ENCODE results near the gene B3GNT8. TPM values are rescaled to one million over a fixed set of nuclear protein-coding genes. Genes with fewer than 3 reads are reported as not detected.
"Not testable (repeated sequence)": the region's sequence is repeated elsewhere in the genome, so short reads cannot be mapped to it uniquely, and the experiment has no call there.

The B3GNT8 gene
- total RNA-seq, 1 experiment from 2014 or later, result 2.6 TPM

DNA sequence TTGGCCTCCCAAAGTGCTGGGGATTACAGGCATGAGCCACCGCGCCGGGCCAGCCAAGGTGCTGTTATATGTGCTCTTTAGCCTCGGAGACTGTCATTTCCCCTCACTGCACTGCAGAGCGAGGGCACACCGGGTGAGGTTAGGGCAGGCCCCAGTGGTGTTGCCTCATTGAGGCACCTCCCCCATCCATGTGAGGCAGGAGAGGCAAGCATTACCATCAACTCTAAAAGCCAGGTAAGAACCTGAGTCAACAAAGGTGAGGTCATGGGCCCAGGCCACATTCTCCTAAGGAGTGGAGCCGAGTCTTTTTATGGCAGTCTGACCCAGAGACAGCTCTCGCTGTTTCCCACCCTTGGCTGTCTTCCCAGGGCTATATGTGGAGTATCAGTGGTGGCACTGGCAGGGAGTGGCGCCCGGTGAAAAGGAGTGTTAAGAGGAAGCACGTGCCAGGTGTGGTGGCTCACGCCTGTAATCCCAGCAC lies 10.9 kb downstream of the B3GNT8 start:
- DNase-seq (ENCODE audit: low spot score), result no peak

DNA sequence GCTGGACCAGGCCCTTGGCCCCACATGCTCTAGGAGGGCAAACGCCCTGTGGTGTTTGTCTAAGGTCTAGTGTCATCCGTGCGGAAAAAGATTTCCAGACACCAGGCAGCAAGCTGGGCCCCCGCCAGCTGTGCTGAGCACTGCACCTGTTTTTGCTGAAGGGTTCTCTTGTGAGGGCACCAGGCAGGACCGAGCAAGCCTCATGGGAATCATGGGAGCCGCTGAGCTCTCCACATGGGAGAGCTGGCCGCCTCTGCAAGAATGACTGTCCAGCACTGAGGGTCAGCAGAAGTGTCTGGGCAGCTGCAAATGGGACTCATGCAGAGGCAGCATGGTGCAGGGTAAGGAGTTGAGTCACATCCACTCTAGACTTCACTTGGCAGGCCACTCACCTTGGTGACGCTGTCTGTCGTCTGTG lies 12.0 kb downstream of the B3GNT8 start:
- DNase-seq (ENCODE audit: low spot score), result no peak

DNA sequence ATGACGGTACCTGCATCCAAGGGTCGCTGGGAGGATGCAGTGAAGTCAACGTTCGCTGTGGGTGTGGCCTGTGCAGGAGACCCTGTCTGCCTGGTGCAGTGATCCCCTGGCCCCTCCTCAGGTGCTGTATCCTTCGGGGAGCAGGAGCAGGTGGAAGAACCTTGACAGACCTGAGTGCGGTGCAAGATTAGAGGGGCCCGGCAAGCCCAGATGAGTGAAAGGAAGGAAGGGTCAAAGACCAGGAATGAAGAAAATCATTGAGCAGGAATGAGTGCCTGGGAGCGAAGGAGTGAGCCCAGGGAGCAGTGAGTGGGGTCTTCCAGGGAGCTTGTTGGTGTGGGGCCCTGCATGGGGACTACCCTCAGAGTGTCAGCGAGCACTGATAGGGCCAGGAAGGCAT lies 12.7 kb downstream of the B3GNT8 start:
- DNase-seq (ENCODE audit: low spot score), result no peak

DNA sequence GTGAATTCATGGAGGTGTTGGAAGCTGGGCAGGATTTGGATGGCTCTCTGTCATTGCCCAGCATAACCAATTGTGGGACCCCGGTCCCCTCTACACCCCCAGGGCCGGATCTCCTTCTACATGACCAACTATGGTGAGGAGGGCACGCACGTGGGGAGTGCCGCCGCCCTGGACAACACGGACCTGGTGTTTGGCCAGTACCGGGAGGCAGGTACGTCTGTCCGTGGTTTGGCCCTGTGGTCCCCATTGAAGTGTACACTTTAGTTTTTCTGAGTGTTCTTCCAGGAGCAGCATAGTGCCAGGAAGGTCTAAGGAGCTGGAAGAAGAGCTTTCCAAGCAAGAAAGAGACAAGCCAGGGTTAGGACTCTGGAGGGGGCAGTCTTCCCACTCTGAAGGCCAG lies 13.2 kb downstream of the B3GNT8 start:
- DNase-seq (ENCODE audit: low spot score), result no peak

DNA sequence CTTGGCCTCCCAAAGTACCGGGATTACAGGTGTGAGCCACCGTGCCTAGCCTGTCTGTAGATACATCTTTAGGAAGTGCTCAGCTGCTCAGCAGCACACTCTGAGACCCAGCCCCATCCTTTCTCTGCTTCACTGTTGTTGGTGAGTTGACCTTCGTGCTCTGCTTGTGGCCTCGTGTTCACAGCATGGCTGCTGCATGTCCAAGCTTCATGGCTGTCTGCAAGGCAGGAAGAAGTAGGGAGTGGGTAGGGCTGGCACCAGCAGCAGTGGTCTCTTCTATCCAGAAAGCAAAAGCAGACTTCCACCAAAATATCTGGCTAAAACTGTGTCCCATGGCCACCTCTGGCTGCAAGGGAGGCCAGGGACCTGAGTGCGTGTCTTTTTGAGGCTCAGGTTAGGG lies 14.2 kb downstream of the B3GNT8 start:
- no peak for DNase-seq (ENCODE audit: low spot score)

DNA sequence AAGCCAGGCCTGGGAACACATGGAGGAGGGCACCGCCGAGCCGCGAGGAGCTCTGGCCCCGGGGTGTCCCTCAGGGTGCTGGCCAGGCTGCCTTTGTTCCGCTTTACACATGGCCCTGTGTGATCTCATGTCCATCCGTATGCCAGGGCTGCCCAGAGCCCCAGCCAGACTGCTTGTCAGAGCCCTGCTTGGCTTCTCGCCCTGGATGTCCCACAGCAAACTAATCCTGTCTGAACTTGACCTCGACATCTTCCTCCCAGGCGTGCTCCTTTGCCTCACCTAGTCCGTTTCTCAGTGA lies 15.3 kb downstream of the B3GNT8 start:
- DNase-seq (ENCODE audit: low spot score), result no peak

DNA sequence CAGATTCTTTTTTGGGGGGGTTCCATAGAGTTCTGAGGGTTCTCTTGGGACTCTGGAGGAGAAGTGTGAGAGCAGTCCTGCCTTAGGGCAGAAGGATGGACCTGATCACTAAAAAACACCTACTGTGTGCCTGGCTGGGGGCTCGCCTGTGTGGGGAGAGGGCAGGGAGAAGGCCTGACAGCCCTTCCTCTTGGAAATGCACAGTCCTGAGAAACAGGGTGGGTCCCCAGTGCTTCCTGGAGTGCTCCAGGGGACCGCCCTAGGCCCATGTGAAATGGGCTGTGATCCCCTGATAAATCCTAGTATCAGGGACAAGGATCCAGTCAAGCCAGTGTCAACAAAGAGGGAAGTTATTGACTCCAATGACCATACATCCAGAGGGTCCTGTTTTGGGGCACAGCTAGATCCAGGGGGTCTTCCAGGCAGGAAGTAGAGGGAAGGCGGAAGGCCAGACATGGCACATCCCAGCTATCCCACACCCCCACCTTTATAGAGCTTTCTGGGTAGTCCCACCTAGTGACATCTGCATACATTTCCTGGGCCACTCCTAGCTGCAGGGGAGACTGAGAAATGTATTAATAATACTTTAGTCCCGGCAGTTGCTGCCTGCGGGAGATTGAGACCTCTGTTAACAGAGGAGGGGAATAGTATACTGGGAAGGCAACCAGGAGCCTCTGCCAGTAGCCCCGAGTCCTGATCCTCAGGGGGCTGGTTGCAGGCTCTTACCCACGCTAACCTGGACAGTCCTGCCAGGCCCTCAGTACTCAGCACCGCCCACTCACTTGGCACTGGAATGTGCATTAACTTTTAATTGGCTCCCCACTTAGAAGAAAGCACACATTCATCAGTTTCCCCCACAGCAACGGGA lies 15.8 kb downstream of the B3GNT8 start:
- DNase-seq (ENCODE audit: low spot score), result no peak

DNA sequence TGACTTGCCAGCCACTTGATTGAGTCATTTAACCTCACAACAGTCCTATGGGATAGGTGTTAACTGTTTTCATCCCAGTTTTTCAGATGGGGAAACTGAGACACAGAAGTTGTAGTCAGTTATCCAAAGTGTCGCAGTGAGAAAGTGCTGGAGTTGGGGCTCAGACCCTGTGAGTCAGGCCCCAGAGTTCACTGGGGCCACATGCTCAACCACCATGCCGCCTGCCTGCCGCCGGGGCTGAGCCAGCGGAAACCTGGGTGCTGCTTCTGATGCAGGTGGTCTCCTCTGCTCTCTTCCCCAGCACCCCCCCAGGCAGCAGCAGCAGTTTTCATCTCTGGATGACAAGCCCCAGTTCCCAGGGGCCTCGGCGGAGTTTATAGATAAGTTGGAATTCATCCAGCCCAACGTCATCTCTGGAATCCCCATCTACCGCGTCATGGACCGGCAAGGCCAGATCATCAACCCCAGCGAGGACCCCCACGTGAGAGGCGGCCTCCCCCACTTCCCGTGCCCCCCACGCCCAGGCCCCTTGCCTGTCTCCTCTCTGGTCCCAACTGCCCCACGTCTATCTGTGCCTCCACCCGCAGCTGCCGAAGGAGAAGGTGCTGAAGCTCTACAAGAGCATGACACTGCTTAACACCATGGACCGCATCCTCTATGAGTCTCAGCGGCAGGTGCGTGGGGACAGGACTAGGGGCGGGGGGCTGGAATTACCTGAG lies 16.7 kb downstream of the B3GNT8 start:
- no peak for DNase-seq (ENCODE audit: low spot score)

DNA sequence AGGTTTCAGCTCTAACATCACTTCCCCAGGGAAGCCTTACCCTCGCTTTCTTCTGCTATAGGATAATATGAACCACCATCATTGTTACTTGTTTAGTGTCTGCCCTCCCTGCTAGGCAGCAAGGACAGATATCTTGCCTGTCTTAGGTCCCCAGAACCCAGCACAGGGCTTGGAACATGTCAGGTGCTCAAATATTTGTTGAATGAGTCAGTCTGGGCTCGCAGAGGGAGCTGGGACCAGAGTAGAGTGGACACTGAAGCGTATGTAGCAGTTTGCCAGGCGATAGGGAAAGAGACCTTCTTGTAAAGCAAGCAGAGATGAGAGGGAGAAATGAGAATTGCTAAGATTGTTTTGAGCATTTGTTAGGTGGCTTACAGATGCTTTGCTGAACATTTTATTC lies 17.9 kb downstream of the B3GNT8 start:
- peak; percentile 78 for DNase-seq (ENCODE audit: low spot score)

DNA sequence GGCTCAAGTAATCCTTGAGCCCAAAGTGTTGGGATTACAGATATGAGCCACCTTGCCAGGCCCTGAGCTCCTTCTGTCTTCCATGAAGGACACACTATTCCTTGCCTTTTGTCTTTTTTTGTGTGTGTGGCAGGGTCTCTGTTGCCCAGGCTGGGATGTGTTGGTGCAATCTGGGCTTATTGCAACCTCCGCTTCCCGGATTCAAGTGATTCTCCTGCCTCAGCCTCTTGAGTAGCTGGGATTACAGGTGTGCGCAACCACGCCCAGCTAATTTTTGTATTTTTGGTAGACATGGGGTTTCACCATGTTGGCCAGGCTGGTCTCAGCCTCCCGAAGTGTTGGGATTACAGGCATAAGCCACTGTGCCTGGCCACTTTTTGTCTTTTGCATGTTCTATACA lies 18.3 kb downstream of the B3GNT8 start:
- not testable (repeated sequence) for DNase-seq (ENCODE audit: low spot score)

DNA sequence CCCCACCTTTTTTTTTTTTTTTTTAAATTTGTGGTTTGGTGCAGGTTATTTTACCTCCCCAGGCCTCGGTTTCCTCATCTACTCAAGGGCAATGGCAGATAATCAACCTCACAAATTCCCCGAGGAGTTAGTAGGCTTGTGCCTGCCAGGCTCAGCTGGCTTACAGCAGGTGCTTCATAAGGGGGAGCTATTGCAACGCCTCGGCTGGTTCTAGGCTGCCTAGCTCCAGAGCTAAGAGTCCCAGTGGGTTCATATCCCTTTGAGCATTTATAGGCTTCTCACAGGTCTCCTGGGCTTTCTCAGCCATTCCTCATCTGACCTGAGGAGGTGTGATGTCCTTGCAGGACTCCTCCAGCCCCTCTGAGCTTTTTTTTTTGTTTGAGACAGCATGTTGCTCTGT lies 18.9 kb downstream of the B3GNT8 start:
- DNase-seq (ENCODE audit: low spot score), result no peak

DNA sequence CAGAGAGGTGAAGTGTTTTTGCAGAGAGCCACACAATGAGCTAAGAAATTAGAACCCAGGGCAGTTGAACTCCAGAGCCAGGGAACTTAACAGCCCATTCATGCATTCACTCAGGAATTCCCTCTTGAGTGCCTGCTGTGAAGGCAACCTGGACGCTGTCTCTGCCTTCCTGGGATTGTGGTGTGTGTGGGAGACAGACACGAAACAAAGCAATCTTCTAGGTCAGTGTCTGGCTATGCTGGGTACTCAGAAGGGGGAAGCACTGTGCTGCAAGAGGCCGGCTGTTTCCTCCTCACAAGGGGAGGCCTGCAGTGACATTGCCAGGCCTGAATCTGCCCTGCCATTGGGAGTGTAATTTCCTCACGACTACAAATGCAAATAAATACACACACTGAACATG lies 19.9 kb downstream of the B3GNT8 start:
- no peak for DNase-seq (ENCODE audit: low spot score)

DNA sequence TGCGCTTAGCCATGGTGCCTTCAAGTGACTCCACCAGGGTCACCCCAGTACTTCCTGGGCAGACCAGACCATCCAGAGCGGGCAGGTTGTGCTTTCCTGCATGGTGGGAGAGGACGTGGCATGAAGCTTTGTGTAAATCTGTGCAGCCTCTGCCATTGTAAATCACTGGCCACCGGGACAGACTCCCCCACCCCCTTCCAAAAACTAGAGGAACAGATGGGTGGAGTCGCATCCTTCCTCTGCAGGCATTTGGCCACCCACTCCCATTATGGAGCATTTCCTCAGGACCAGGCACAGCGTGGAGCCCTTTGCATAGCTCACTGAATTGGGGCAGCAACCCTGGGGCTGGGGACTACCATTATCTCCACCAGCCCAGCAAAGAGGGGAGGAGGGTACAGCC lies 21.4 kb downstream of the B3GNT8 start:
- DNase-seq (ENCODE audit: low spot score), result no peak

DNA sequence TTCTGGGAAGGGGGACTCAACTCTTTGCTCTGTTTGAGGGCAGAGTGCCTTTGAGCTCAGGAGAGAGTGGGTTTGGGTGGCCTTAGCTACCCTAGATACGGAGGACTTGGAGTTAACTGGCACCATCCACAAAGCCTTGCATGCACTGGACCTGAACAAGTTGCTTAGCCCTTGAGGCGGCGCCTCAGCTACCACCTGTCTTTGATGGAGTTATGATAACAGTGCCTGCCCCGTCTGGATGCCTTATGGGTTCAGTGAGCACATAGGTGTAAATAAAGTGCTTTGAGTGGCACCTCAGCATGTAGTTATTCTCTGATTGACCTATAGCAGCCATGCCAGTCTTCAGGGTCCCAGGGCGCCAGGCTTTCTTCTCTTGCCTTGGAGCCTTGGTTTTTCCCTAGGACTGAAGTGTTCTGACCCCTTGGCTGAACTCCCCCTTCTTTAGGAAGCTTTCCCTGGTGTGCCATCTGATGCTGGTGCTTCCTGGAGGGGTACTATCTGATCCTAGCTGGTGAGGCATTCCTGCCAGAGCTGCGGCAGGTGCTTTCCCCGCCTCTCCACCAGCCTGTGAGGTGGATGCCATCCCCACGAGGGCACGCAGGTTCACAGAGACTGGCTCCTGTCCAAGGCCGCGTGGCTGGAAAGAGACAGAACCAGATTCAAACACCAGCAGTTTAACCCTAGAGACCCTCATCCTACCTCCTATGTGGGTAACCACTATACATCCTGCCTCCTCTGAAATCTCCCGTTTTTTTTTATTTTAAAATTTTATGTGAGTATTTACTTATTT lies 23.8 kb downstream of the B3GNT8 start:
- DNase-seq (ENCODE audit: low spot score), result no peak

DNA sequence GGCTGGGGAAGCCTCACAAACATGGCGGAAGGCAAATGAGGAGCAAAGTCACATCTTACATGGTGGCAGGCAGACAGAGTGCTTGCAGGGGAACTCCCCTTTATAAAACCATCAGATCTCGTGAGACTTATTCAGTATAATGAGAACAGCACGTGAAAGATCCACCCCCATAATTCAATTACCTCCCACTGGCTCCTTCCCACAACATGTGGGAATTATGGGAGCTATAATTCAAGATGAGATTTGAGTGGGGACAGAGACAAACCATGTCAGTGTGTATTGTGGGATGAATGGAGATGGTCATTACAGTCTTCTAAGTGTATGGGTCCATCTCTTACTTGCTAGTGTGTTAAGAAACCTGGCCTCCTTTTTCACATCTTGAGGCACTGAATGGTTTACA lies 25.2 kb downstream of the B3GNT8 start:
- no peak for DNase-seq (ENCODE audit: low spot score)

DNA sequence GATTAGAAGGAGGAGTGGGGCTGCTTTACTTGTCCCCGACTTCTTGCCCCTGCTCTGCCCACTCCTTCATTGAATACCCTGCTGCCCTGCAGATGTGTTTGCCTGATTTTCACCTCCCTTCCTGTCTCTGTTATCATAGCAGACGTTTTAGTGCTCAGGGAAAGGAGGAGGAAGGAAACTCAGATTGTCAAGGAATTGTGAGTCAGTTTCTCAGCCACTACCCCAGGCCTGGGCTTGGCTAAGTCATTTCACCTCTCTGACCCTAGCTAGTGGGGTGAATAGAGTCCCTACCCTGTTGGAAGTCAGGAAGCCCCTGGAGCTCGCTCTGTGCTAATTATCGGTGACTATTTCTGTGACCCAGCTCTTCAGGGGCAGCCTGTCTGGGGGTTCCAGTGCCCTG lies 25.7 kb downstream of the B3GNT8 start:
- no peak for DNase-seq (ENCODE audit: low spot score)

DNA sequence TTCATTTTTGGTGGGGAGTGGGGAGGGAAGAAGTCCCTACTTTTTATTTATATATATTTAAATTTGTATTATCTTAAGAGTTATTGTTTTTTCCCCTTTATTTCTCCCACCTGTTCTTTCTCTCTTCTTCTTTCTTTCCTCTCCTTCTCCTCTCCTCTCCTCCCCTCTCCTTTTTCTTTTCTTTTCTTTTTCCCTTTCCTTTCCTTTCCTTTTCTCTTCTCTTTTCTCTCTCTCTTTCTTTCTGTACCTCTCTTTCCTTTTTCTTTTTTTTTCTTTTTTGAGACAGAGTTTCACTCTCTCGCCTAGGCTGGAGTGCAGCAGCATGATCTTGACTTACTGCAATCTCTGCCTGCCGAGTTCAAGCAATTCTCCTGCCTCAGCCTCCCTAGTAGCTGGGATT lies 27.6 kb downstream of the B3GNT8 start:
- DNase-seq (ENCODE audit: low spot score), result no peak

DNA sequence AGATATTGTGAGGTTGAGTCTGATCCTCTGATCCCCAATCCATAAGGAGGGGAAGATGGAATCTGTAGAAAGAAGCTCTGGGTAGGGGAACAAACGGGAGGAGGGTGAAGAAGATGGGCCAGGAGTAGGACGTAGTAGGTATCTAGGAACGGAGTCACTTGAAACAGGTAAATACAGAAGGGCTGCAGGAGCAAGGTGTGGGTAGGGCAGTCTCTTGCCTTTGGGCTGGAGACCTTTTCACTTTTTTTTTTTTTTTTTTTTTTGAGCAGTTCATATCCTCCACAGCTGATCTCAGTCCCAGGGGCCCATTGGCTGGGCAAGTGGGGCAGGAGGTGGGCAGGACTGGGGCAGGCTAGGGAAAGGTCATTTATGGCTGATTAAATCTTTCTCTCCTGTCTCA lies 28.1 kb downstream of the B3GNT8 start:
- no peak for DNase-seq (ENCODE audit: low spot score)

DNA sequence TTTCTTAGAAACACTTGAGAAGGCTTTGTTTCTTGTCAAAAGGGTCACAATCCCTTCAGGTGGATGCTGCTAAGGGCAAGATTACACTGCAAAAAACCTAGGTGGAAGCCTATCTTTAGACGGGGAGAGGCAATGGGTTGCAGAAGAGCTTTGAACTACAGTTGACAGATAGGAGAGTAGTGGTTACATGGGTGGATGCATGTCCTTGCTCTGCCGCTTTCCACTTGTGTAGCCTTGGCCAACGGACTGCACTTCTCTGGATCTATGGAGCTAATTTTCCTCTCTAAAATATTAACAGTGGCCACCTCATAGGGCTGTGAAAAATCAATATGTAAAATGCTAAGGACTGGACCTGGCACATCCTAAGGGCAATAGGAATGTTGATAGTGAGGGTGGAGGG lies 28.6 kb downstream of the B3GNT8 start:
- DNase-seq (ENCODE audit: low spot score), result no peak

DNA sequence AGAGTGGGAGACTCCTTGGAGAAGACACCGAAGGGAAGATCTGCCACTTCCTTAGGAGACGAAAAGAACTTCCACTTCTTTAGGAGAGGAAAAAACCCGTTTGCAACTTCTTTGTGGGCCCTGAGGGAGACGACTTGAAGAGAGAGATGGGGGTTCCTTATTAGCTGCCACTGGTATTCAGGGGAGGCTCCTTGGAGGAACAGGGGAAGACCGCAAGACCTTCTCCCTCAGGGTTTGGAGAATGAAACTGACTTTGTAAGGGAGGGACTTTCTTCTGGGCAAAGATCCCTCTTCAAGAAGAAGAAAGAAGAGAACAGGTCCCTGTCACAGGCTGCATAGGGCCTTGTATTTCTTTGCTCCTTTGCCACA lies 29.1 kb downstream of the B3GNT8 start:
- DNase-seq (ENCODE audit: low spot score), result no peak

DNA sequence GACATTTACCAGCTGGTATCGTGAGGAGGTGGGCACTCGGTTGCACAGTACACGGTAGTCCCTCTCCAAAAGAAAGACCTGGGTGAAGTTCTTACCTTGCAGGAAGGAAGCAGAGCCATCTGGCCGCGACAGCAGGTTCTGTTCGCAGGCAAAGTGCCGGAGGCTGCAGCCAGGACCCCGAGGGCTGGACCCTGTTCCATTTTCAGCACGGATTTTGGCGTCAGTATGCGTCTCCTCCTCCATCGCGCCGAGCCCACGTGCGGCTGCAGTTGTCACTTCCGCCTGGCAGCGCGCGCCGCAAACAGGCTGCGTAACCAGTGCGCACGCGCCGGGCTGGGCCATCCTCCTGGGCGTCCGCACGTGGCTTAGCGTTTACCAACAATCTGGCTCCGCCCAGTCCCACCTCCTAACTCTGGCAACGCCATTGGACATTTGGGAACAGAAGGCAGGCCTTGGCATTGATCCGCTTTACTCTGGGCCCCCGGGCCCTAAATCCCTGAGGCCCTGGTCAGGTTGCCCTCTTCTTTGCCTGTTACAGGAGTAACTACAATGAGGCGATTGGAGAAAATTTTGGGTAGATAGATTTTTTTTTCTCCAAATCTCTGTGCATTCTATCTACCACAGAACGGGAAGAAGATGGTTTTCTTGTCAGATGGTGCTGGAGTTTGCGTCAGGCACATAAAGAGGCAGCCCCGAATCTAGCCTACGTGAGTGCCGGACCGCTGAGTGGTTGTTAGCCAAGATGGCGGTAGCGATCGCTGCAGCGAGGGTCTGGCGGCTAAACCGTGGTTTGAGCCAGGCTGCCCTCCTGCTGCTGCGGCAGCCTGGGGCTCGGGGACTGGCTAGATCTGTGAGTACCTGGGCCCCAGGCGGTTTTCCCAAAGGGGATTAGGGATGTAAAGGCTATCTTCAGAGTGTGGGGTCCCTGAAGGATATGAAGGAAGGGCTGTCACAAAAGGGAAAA lies 29.8 kb downstream of the B3GNT8 start, which contains the start of the genes BCKDHA and EXOSC5:
BCKDHA (plus strand) TSS at position 733 of the 964 bp plus-strand sequence; CDS start at position 743, 10 bp downstream.
EXOSC5 (minus strand) TSS at position 274 of the 964 bp plus-strand sequence; CDS start at position 243, 31 bp downstream.
- DNase-seq (ENCODE audit: low spot score), result peak; percentile 100

Measured in A172 (cell line).